Neuronal stem cell (in vitro differentiated cells): ENCODE results near the gene LAMC3.
A peak's percentile ranks its signal among the peaks of the same experiment; 100 is the strongest.

Experiments used
- DNase-seq: peaks from one replicate; pipeline ENCODE4 v3.0.0-alpha.2; 2013; ENCODE audit warnings: low spot score
- H2AFZ ChIP-seq: one replicate; pipeline ENCODE4 v1.6.1; 2013; ENCODE audit warnings: mild to moderate bottlenecking, low read length, inconsistent platforms
- H2AK5ac ChIP-seq: 2 replicates; pipeline ENCODE4 v1.6.1; 2013; ENCODE audit warnings: low read depth, mild to moderate bottlenecking, inconsistent platforms, low read length, moderate library complexity, mixed read lengths
- H2BK120ac ChIP-seq: 2 replicates; pipeline ENCODE4 v1.6.1; 2013; ENCODE audit warnings: low read depth, mild to moderate bottlenecking, inconsistent platforms, low read length, moderate library complexity, mixed read lengths
- H2BK12ac ChIP-seq: one replicate; pipeline ENCODE4 v1.6.1; 2013; ENCODE audit warnings: low read length, inconsistent platforms
- H2BK15ac ChIP-seq: 2 replicates; pipeline ENCODE4 v1.6.1; 2013; ENCODE audit warnings: mild to moderate bottlenecking, low read length, inconsistent platforms, mixed read lengths
- H2BK5ac ChIP-seq: one replicate; pipeline ENCODE4 v1.6.1; 2013; ENCODE audit warnings: inconsistent platforms, mild to moderate bottlenecking, low read length, moderate library complexity
- H3K14ac ChIP-seq: one replicate; pipeline ENCODE4 v1.6.1; 2013; ENCODE audit warnings: low read length, inconsistent platforms
- H3K18ac ChIP-seq: 2 replicates; pipeline ENCODE4 v1.6.1; 2013; ENCODE audit warnings: low read length, inconsistent platforms
- H3K23ac ChIP-seq: 2 replicates; pipeline ENCODE4 v1.6.1; 2013; ENCODE audit warnings: low read depth, mild to moderate bottlenecking, mixed read lengths, low read length, inconsistent platforms; ENCODE audit not compliant: poor library complexity
- H3K27ac ChIP-seq: replicated peaks from 3 replicates; pipeline ENCODE4 v1.5.1; 2013; ENCODE audit warnings: low read length, inconsistent platforms
- H3K27me3 ChIP-seq, 3 experiments: 2 replicates each; pipeline ENCODE4 v1.6.1; 2013; ENCODE audit warnings: low read length in 3 of 3, mild to moderate bottlenecking in 2 of 3, inconsistent platforms in 1 of 3, low read depth in 1 of 3, mixed read lengths in 1 of 3, moderate library complexity in 1 of 3; ENCODE audit not compliant: control insufficient read depth in 3 of 3, insufficient read depth in 3 of 3
- H3K36me3 ChIP-seq, 2 donors: replicated peaks in 1 of 2; 2 replicates each; pipeline ENCODE4 v1.6.1; 2013; ENCODE audit warnings: low read length in 2 of 2; ENCODE audit not compliant: control insufficient read depth in 2 of 2, insufficient read depth in 2 of 2
- H3K4ac ChIP-seq: 2 replicates; pipeline ENCODE4 v1.6.1; 2013; ENCODE audit warnings: inconsistent platforms, mild to moderate bottlenecking, low read length, moderate library complexity
- H3K4me1 ChIP-seq, 2 donors: 1 replicate in 1 of 2; 2 replicates in 1 of 2; pipeline ENCODE4 v1.6.1; 2013; ENCODE audit warnings: low read length in 2 of 2, low read depth in 1 of 2; ENCODE audit not compliant: control insufficient read depth in 2 of 2, insufficient read depth in 1 of 2
- H3K4me2 ChIP-seq: one replicate; pipeline ENCODE4 v1.6.1; 2013; ENCODE audit warnings: mild to moderate bottlenecking, low read length, inconsistent platforms; ENCODE audit not compliant: insufficient read depth, poor library complexity, severe bottlenecking
- H3K4me3 ChIP-seq, 2 donors: 2 replicates each; pipeline ENCODE4 v1.5.1; 2013; ENCODE audit warnings: low read length in 2 of 2, mild to moderate bottlenecking in 2 of 2, inconsistent platforms in 1 of 2, moderate library complexity in 1 of 2
- H3K79me1 ChIP-seq: one replicate; pipeline ENCODE4 v1.6.1; 2013; ENCODE audit warnings: low read depth, mild to moderate bottlenecking, inconsistent platforms, low read length, moderate library complexity
- H3K9ac ChIP-seq: one replicate; pipeline ENCODE4 v1.6.1; 2013; ENCODE audit warnings: mild to moderate bottlenecking, low read depth, low read length, inconsistent platforms; ENCODE audit not compliant: poor library complexity
- H3K9me3 ChIP-seq, 2 donors: replicated peaks in 1 of 2; 2 replicates each; pipeline versions ENCODE3 to v1.6.1; 2013; ENCODE audit warnings: low read length in 2 of 2, mild to moderate bottlenecking in 2 of 2, inconsistent platforms in 1 of 2, low read depth in 1 of 2, mixed read lengths in 1 of 2, moderate library complexity in 1 of 2; ENCODE audit not compliant: control insufficient read depth in 2 of 2, insufficient read depth in 1 of 2
- H4K8ac ChIP-seq: one replicate; pipeline ENCODE4 v1.6.1; 2013; ENCODE audit warnings: low read depth, mild to moderate bottlenecking, inconsistent platforms, low read length, moderate library complexity
- H4K91ac ChIP-seq: one replicate; pipeline ENCODE4 v1.6.1; 2013; ENCODE audit warnings: low read length, low read depth, mild to moderate bottlenecking, inconsistent platforms; ENCODE audit not compliant: poor library complexity
- WGBS, 2 donors: extraction: QIAGEN DNeasy Blood & Tissue Kit; methylation state at CpG; one replicate each; pipeline ENCODE4 v1.1.7; 2013; ENCODE audit warnings: missing lambda C conversion rate in 2 of 2, mixed read lengths in 1 of 2; ENCODE audit not compliant: insufficient read length in 2 of 2, insufficient replicate concordance in 1 of 2; ENCODE audit errors: extremely low coverage in 2 of 2; 5-methylcytosine and 5-hydroxymethylcytosine counted together

LAMC3 gene

DNA sequence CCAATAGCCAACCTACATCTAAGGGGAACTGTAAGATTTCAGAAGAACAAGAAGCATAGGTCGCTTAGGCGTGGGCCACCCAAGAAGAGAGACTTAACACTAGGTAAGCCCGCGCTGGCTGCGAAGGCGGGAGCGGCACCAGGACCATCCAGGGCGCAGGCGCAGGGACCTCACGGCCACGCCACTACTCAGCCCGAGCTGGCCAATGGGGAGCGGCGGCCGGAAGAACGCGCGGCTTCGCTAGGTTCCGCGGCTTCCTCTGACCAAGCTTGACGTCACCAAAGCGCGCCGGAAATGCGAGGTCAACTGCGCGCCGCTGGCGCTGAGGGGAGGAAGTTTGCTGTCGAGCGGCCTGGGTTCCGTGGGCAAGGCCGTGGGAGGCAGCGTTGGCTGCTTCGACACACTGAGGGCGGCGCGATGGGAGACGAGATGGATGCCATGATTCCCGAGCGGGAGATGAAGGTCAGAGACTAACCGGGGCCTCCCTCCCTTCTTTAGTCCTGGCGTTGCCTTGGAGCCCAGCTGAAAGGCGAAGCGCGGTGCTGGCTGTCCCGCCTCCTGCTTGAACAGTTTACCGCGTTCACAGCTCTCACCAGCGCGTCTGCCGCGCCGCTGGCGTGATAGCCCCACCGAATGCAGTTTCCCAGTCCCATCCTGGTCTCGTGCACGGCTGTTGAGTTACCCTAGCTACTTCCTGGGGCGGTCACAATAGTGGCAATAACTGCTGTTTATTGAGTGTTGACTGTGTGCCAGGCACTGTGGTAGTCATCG lies 116.5 kb downstream of the LAMC3 start, which contains the start of gene NUP214:
NUP214 (plus strand) TSS at position 299 of the 771 bp plus-strand sequence; CDS start at position 418, 119 bp downstream.
- peak within 1 kb of the TSS; percentile 19 for H3K4ac ChIP-seq
- peak within 1 kb of the TSS; percentile 83 for H2AFZ ChIP-seq
- DNase-seq: peak; percentile 98
- H3K79me1 ChIP-seq: peaks cover 6% of the 10 kb centered on the region
- H3K27ac ChIP-seq: no peak within 1 kb of the TSS
- peak within 1 kb of the TSS; percentile 85 for H3K4me3 ChIP-seq
- H3K23ac ChIP-seq: peak within 1 kb of the TSS; percentile 100
- no CpG with 5 or more reads among the region's 61 CpGs for WGBS, 2 donors
- peak within 1 kb of the TSS; percentile 94 for H3K9ac ChIP-seq
- H3K14ac ChIP-seq: peak within 1 kb of the TSS; percentile 5
- H4K8ac ChIP-seq: no peak within 1 kb of the TSS
- H3K27me3 ChIP-seq: no peaks in the 10 kb centered on the region
- no peak within 1 kb of the TSS for H2BK12ac ChIP-seq
- no peak within 1 kb of the TSS for H2BK15ac ChIP-seq
- no peaks in the 10 kb centered on the region for H3K9me3 ChIP-seq
- H2AK5ac ChIP-seq: peak within 1 kb of the TSS; percentile 20
- peak within 1 kb of the TSS; percentile 58 for H3K18ac ChIP-seq
- H3K36me3 ChIP-seq: peaks cover 29 to 57% of the 10 kb centered on the region in 2 donors
- peak within 1 kb of the TSS; percentile 84 for H3K4me2 ChIP-seq
- H4K91ac ChIP-seq: no peak within 1 kb of the TSS
- H2BK120ac ChIP-seq: no peak within 1 kb of the TSS
- H2BK5ac ChIP-seq: peak within 1 kb of the TSS; percentile 15
- peaks cover 2 to 7% of the 10 kb centered on the region in 2 donors for H3K4me1 ChIP-seq

GRCh38 chr9:131126059-131126426 lies 117.1 kb downstream of the LAMC3 start:
- peak overlapping the region; percentile 94 for H3K9ac ChIP-seq
- peak overlapping the region; percentile 5 for H3K14ac ChIP-seq
- no peaks in the 10 kb centered on the region for H3K27me3 ChIP-seq
- no peak overlapping the region for H3K27ac ChIP-seq
- no peak overlapping the region for H2BK120ac ChIP-seq
- no peak overlapping the region for H3K4ac ChIP-seq
- no peak overlapping the region for H4K91ac ChIP-seq
- peak overlapping the region; percentile 83 for H2AFZ ChIP-seq
- no peak overlapping the region for H2BK15ac ChIP-seq
- no peaks in the 10 kb centered on the region for H3K9me3 ChIP-seq
- H3K18ac ChIP-seq: no peak overlapping the region
- peaks cover 6% of the 10 kb centered on the region for H3K79me1 ChIP-seq
- H2BK5ac ChIP-seq: peak overlapping the region; percentile 15
- peak overlapping the region; percentile 20 for H2AK5ac ChIP-seq
- peak overlapping the region; percentile 100 for H3K23ac ChIP-seq
- DNase-seq: no peak
- H3K4me2 ChIP-seq: peak overlapping the region; percentile 84
- H4K8ac ChIP-seq: no peak overlapping the region
- H3K36me3 ChIP-seq: peaks cover 23 to 57% of the 10 kb centered on the region in 2 donors
- H3K4me1 ChIP-seq: peaks cover 2 to 7% of the 10 kb centered on the region in 2 donors
- H2BK12ac ChIP-seq: no peak overlapping the region
- WGBS, 2 donors: no CpG with 5 or more reads among the region's 11 CpGs
- H3K4me3 ChIP-seq: peak overlapping the region; percentile 85

DNA sequence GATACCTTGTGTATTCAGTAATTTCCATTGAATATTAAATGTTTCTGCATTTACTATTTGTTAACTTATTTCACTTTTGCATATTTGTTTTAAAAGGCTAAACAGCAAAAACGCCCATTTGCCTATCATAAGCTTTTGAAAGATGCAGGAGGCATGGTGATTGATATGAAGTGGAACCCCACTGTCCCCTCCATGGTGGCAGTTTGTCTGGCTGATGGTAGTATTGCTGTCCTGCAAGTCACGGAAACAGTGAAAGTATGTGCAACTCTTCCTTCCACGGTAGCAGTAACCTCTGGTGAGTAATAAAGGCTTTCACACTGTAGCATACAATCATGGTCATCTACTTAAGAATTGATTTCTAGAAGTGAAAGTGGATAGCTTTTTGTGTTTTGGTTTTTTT lies 120.2 kb downstream of the LAMC3 start:
- Histone ChIP-seq H4K8ac (no peak overlapping the region), H3K27ac (no peak overlapping the region), H3K14ac (no peak overlapping the region), H4K91ac (no peak overlapping the region), H3K79me1 (peaks cover 6% of the 10 kb centered on the region), H3K4me3 (no peak overlapping the region), H3K9ac (no peak overlapping the region), H3K36me3 (peaks cover 19 to 75% of the 10 kb centered on the region in 2 donors), H2AK5ac (no peak overlapping the region), H2BK15ac (no peak overlapping the region), H3K4me2 (no peak overlapping the region), H3K9me3 (no peaks in the 10 kb centered on the region), H3K4me1 (peaks cover 2 to 7% of the 10 kb centered on the region in 2 donors), H3K27me3 (no peaks in the 10 kb centered on the region), H2AFZ (no peak overlapping the region), H3K4ac (no peak overlapping the region), H2BK12ac (no peak overlapping the region), H3K18ac (no peak overlapping the region), H3K23ac (no peak overlapping the region), H2BK120ac (no peak overlapping the region), H2BK5ac (no peak overlapping the region)
- no CpG with 5 or more reads among the region's 3 CpGs for WGBS, 2 donors
- DNase-seq: no peak

DNA sequence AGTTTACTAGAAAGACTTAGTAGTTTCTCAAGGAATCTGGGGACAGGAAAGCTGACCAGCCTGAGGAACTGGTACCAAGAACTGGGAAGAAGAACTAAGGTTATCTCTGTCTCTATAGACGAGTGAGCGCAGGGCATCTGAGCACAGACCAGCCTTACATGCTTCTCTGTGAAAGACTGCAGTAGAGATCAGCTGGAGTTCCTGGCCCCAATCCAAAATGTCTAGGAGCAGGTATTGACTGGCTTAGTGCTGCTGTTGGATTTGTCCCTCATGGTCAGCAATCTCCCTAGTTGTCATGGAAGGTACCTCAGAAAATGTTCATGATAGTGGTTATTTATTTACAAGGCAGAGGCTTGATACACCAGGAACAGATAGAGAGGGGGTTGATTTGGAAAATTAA lies 129.7 kb downstream of the LAMC3 start:
- Histone ChIP-seq H2AK5ac (no peak overlapping the region), H3K9me3 (no peaks in the 10 kb centered on the region), H2BK15ac (no peak overlapping the region), H4K91ac (no peak overlapping the region), H3K9ac (no peak overlapping the region), H3K4me1 (no peaks in the 10 kb centered on the region), H2AFZ (no peak overlapping the region), H2BK12ac (no peak overlapping the region), H4K8ac (no peak overlapping the region), H3K18ac (no peak overlapping the region), H3K27ac (no peak overlapping the region), H3K36me3 (peaks cover 41 to 100% of the 10 kb centered on the region in 2 donors), H2BK120ac (no peak overlapping the region), H3K23ac (no peak overlapping the region), H2BK5ac (no peak overlapping the region), H3K14ac (no peak overlapping the region), H3K4me3 (no peak overlapping the region), H3K4me2 (no peak overlapping the region), H3K27me3 (peaks cover 0 to 2% (median 0%) of the 10 kb centered on the region in 3 experiments), H3K4ac (no peak overlapping the region), H3K79me1 (no peaks in the 10 kb centered on the region)
- WGBS, 2 donors: no CpG with 5 or more reads among the region's 2 CpGs
- DNase-seq: no peak
